DMS153 treated with DMSO at 0.1 percent for 48 hours (cell line): ENCODE measurements around the gene INS.
"Not testable (repeated sequence)": the region's sequence is repeated elsewhere in the genome, so short reads cannot be mapped to it uniquely, and the experiment has no call there.

Source experiments
- DNase-seq: peaks from one replicate; lab custom pipeline; 2025; ENCODE audit not compliant: unreplicated experiment; lab: John Stamatoyannopoulos, UW

INS gene

DNA sequence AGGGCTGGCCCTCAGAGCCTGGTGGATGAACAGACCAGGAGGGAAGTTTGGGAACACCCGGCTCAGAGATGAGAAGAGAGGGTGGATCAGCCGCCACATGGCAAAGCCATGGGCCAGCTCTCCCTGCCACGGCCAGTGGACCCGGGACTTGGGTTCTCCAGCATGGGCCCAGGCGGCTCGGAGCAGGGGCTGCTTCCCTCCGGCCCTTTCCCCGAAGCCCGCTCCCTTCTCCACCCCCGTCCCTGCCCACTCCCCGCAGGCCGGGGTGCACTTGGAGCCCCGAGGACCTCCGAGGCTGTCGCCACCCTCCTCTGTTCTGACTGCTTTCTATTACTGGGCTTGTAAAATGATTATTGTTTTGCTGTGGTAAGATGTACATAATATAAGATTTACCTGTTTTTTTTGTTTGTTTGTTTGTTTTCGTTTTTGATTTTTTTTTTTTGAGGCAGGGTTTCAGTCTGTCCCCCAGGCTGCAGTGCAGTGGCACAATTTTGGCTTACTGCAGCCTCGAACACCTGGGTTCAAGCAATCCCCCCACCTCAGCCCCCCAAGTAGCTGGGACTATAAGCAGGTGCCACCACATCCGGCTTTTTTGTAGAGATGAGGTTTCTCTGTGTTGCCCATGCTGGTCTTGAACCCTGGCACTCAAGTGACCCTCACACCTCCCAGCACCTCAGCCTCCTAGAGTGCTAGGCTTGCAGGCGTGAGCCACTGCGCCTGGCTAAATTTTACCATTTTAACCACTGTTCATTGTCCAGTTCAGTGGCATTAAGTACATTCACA, 21.9 kb upstream of the INS start:
- no peak for DNase-seq

DNA sequence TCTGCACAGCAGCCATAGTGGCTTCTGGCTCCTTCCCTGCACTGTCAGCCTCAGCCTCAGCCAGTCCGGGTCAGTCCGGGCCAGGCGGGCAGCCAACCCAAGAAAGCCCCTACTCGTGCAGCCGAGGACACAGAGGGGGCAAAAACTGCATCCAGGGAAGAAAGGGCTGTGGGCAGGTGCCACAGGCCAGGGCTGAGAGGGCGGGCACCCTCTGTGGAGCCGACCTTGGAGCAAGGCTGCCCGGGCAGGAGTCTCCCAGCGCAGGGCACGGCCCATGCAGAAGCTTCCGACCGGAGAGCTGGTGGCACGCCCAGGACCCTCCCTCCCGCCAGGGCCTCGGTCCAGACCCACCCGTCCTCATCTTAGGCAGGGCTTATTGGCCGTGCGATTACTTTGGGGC, 21.1 kb upstream of the INS start:
- DNase-seq: no peak

DNA sequence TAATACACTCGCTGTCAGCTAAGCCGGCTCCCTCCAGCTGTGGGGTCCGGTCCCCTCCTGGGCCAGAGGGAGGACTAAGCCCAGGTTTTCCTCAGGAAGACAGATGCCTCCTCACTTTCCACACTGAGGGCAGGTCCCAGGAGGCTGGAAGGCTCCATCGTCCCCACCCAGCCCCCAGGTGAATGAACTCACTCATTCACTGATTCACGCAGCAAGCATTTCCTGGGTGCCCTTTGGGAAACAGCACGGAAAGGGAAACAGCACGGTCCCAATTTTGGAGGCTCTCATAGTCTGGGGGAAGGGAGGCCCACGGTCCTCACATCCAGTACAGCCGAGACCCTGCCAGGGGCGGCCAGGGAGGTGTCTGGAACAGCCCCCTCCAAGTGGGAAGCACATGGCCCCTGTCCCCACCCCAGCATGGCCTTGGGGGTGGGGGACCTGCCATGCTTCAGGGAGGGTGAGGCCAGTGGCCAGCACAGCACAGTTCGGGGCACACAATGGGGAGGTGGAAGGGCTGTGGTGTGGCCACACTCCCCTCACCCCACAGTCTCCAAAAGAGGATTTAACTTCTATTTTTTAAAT, 19.9 kb upstream of the INS start:
- DNase-seq: no peak

DNA sequence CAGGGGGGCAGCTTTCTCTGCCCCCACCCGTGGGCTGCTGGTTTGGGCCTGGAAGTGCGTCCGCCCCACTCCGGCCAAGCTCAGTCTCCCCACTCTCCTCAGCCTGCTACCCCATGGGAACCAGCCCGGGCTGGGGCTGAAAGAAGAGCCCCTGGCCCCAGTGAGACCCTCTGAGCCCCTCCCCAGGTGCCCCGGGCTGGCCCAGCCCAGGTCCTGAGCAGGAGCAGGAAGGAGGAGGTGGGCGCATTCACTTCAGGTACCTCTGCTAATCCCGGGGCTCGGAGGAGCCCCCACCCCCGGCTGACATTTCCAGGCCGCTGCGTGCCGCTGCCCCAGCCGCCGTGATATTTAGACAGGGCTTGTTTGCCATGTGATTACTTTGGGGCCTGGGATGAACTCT, 19.3 kb upstream of the INS start:
- no peak for DNase-seq

DNA sequence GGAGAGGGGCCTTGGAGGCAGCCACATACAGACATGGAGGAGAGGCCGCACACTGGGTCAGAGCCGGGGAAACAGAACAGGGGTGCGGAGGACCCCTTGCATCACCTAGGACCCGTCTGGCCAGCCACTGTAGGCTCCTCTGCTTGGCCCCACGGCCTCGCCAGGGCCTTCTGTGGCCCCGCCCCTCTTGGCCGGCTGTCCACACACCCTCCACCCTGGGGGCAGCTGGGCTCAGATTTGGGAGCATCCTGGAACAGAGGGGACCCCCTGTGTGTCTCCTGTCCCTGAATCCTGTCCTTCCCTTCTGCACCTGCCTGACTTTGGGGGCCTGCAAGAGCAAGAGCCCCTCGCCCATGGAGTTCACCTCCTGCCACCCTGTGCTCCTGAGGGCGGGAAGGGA, 18.5 kb upstream of the INS start:
- DNase-seq: no peak

DNA sequence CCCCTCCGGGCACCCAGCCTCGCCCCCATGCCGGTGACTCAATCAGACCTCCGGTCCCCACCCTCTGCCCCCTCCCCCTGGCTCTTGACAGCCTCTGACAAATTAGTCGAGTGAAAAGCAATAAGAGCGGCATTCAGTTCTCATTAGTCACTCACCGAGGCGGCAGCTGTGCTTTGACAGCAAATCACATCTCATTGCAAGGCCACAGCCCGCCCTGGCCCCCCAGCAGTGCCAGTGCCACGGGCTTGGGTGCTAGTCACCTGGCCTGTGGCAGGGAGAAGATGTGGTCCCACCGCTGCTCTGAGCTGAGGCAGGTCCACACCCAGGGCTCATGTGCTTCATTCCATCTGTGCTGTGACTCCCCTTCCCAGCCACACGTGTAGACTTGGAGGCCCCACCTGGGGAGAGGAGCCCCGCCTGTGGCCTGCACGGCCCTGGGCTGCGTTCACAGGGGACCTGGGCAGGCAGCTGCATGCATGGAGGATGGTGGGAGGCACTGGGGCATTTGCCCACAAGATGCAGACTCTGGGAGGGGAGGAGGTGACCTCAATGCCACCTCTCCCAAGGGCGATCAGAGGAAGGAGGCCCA, 18.0 kb upstream of the INS start:
- DNase-seq: no peak

DNA sequence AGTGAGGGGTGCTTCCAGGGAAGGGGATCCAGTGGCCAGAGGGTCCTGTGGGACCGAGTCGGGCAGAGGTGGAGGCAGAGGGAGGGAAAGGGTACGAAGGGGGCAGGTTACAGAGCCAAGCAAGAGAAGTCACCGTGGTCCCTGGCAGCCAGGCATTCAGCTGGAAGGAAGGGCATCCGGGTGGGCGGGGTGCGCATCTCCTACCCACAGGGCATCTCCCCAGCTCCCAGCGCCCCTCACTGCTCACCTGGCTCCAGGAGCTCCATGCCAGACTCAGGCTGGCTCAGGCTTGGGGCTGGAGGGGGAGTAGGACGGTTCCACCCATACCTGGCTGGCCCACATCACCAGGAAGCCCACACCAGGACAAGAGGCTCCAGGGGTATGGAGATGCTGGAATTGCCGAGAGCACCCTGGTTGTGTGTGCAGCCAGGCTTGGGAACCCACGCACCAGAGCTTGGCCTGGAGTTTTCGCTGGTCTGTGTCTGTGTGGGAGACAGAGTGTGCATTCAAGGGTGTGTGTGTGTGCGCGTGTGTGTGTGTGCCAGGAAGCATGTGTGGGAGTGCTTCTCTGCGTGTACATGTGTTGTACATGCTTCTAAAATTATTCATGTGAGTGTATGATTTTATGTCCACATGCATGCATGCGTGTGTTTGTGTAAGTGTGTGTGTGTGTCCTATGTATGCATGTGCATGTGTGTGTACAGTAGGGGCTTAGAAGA, 17.2 kb upstream of the INS start:
- not testable (repeated sequence) for DNase-seq

DNA sequence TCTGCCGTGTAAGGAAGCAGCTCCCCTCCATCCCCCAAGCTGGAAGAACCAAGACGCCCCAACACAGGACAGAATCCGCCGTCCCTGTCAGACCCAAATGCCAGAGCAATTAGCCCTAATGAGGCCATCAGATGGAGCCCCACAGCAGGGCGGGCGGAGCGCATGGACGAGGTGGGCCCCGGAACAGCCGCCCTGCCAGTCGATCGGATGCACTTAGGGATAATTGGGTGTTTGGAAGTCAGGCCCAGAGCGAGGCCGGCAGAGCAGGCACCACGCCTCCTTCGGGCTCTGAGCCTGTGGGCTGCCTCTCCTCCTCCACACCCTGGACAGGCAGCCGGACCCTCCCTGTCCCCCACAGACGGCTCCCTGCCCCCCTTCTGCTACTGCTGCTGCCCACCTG, 16.1 kb upstream of the INS start:
- no peak for DNase-seq

DNA sequence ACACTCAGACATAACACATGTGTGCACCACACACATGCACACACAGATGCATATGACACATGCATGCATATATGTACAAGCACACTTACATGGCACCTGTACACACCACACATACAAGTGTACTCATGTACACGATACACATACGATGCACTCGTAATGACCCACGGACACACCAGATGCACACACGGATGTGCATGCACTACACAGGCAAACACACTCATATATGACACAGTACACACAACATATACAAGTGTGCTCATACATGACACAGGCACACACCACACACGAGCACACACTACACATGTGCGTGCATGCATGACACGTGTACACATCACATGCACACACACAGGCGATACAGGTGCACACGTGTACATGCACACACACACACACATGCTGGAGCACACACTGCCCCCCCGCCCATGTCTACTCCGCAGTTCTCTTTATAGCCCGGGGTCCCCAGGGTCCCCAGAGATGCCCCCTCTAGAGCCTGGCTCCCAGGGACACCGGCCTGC, 15.4 kb upstream of the INS start:
- no peak for DNase-seq

DNA sequence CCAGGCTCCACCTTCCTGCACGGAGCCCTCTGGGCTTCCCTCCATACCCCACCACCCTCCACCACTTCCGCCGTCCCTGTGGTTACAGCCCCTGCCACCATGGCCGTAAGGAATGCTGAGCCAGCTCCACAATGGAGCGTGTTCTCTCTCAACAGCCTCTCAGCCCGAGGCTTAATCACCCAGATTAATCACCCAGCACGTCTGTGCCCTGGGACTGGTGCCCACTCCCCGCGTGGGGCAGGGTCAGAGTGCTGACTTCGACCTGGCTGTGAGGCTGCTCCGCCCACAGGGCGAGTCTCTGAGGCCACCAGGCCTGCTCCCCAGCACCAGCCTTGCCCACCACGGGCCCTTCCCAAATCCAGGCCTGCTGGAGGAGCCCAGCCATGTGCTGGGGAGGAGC, 14.7 kb upstream of the INS start:
- no peak for DNase-seq

DNA sequence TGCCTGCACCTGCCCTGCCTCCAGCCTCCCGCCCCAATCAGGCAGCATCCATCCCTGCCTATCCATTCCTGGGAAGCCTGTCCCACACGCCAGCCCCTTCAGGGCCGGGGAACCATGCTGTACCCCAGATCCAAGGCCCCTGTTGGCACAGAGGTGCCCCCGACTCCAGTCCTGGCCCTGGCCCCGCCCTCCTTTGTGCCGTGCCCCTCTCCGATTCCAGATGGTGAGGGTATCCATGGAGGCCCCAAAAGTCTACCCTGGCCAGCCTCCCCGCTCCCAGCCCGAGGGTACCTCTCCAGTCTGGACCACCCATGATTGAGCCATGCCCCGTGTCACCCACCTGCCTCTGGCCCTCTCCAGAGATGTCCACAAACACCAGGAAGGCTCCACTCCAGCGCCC, 13.4 kb upstream of the INS start:
- no peak for DNase-seq

DNA sequence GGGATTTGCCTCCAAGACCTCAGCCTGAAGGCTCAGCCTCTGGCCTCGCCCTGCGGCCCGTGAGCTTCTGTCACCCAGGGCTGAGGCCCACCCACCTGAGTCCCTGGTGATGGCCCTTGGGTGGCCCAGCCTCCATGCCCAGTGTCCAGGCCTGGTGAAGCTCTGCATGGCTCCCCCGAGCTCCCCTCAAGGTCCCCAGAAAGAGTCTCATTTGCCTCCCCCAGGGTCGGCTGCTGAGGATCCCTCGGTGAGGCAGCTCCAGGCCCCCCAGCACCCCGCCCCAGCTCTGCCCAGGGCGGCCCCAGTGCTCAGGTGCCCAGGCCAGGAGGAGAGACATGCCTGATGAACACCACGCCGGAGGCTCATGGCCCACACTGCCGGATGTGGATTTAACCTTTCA, 12.8 kb upstream of the INS start:
- DNase-seq: no peak

DNA sequence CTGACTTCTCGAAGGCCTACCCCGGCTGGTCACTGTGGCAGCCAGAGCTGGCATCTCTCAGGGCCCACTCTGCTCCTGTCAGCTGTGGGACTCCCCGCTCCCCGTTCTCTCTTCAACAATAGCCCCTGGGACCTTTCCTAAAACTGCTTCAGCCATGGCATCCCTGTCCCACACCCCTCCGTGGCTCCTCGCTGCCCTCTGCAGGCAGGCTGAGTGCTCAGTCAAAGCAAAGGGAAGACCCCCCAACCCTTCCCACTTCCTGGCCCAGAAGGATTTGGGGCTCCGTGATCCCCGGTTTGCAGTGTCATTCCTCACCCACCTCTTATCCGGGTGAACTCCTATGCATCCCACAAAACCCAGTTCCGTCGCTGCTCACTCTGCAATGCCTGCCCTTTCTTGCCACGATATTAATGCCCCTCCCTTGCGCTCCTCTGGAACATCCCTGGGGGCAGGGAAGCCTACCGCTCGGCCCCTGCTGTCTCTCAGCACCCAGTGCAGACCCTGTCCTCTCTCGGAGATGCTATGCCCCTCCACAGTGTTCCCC, 12.2 kb upstream of the INS start:
- DNase-seq: no peak

DNA sequence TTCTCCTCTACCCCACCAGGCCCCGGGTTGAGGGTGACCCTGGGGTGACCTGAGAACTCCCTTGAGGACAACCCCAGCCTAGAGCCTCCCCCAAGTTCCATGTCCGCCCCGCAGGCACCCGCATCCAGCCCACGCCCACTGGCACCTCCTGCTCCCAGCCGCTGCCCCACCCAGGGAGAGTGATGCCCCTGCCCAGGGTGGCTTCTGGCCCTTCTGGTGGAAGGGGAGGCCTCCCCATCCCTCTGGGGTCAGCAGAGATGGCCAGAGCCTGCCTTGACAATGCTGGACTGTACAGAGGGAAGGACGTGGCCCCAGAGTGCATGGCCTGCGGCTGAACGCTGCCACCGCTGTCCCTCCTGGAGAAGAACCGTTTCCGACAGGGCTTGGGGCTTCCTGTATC, 11.7 kb upstream of the INS start:
- no peak for DNase-seq

DNA sequence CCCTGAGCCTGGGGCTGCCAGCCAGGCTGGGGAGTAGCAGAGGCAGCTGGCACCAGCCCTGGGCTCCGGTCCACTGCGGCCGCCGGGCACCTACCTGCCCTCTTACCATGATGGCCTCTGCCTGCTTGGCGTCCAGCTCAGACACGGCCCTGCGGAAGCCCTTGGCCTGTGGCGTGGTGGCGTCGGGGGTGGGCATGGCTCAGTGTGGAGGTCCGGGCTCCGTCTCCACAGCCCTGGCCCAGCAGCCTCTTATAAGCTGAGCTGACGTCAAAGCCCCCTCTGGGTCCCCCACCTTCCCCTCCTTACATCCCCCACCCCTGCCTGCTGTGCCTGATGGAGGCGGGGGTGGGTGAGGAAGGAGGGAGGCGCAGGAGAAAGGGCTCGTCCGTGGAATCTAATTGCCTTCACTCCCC, 10.6 kb upstream of the INS start, which contains the start of gene TH:
Gene TH, minus strand, starts transcription at position 225 of the 413 bp plus-strand sequence. Its CDS starts 29 bp downstream, at position 196.
- DNase-seq: no peak

DNA sequence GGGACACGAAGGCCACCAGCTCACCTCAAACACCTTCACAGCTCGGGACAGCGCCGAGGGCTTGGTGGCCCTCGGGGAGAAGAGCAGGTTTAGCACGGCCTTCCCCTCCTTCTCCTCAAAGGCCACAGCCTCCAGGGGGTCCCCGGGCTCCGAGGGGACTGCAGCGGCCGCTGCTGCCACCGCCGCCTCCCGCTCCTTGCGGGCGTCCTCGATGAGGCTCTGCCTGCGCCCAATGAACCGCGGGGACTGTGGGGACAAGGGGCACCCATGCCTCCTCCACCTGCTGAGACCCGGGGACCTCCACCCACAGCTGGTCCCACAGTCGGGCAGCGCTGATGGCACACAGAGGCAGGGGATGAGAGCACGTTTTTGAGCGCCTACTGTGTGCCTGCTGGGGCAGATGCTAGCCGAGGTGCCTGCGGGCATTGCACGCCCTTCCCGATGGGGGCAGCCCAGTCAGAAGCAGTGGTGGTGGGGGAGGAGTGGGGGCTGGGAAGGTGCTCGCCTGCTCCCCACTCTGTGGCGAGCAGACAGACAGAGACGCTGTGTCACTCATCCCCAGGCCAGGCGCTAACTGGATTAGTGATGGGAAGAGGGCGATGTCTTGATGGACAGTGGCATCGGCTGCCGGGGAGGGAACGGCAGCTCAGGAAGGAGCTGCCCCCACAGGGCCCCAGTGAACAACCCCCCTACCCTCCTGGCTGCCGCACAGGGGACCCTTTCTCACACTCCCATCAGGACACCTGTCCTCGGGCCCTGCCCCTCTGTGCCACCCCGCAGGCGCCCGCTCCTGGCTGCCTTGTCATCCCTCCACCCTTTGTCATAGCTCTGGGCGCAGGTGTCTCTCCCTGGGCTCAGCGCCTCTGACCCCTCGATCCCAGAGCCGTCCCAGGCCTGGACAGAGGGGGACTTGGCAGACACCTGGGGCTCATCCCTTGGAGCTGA, 8.9 kb upstream of the INS start:
- DNase-seq: no peak

DNA sequence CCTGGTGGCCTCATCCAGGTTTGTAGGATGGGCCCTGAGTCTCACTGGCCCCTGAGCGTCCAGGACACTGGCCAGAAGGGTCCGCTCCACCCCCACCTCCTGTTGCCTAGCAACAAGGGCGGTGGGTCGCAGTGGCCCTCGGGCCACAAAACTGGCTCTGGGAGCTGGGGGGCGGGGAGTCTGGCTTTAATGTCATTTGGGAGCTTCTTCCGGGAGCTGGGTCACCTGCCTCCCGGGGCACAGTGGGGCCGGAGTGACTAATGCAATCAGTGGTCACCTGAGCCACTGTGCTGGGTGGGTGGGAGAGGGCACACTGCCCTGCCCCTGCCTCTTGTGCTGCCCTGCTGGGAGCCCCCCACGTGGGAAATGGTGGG, 8.0 kb upstream of the INS start:
- DNase-seq: no peak

DNA sequence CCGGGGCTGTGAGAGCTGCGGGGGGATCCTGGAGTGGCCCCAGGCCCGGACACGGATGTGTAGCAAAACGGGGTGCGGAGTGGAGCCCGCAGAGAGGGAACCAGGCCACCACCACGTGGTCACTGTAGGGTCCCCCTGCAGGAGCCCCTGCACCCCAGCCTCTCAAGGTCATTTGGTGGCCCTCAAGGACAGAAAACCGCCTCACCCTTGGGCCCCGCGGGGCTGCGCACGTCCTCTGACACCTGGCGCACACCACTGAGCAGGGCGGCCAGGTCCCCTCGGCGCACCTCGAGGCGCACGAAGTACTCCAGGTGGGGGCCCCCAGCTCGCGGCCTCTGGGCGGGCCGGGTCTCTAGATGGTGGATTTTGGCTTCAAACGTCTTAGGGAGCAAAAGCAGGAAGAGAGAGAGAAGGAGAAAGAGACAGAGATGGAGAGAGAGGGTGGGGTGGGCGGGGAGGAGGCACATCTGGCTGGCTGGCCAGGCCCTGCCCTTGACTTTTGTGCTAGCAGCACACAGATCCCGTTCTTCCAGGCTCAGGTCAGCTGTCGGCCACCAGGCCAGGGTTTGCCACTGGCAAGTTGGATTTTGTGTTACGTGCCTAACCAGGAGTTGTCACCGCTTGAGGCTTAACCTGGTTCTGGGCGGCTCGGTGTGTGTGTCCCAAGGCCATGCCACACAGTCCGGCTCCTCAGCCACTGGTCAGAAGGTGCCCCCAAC, 7.4 kb upstream of the INS start:
- DNase-seq: no peak

DNA sequence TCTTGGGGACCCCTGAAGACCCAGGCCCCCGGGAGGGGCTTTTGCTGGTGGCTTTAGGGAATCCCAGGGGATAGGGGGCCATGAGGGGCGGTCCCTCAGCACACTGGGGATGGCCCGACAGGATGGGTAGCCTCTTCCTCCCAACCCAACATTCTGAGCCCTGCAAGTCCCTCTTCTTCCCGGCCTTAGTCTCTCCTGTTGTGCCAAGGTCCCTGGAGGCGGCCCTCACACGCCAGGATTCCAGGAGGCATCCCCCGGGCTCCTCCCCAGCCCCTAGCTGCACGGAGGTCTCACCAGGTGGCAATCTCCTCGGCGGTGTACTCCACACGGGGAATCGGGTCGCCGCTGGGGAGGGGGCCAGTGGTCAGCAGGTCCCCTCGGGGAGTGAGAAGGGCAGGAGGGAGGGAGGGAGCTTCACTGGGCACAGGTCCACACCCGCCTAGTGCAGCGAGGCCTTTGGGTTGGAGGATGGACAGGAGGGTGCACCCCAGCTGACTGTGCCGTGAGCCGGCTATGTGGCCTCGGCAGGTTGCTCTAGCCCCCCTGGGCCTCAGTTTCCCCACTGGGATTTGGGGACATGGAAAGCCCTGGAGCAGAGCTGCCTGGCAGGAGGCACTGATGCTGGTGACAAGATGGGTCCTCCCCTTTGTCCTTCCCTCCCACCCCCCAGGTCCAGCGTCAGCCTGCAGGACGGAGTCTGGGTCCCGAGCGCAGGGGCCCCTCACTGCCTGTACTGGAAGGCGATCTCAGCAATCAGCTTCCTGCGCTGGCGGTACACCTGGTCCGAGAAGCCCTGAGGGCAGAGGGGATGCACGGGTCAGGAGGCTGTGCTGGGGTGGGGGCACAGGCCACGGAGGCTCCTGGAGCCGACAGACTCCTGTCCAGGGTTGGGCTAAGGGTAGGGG, 6.4 kb upstream of the INS start:
- DNase-seq: no peak
